ENCODE measurements around the gene USH1C. TPM values are rescaled to one million over a fixed set of nuclear protein-coding genes. Genes with fewer than 3 reads are reported as not detected.

USH1C gene
- total RNA-seq, 4 donors from 2014 or later: 1.1 TPM; not detected in 3

- Histone ChIP-seq H3K27ac (no peak overlapping the region), H3K4me1 (no peaks in the 10 kb centered on the region), H3K9me3 (no peaks in the 10 kb centered on the region), H3K4me3 (no peak overlapping the region), H3K27me3 (peaks cover 8% of the 10 kb centered on the region), H3K36me3 (no peaks in the 10 kb centered on the region)
- no peak for ATAC-seq
- TF ChIP-seq EP300 (IDR thresholded peaks at IDR 0.05): no peak
- TF ChIP-seq, protein P1, sequence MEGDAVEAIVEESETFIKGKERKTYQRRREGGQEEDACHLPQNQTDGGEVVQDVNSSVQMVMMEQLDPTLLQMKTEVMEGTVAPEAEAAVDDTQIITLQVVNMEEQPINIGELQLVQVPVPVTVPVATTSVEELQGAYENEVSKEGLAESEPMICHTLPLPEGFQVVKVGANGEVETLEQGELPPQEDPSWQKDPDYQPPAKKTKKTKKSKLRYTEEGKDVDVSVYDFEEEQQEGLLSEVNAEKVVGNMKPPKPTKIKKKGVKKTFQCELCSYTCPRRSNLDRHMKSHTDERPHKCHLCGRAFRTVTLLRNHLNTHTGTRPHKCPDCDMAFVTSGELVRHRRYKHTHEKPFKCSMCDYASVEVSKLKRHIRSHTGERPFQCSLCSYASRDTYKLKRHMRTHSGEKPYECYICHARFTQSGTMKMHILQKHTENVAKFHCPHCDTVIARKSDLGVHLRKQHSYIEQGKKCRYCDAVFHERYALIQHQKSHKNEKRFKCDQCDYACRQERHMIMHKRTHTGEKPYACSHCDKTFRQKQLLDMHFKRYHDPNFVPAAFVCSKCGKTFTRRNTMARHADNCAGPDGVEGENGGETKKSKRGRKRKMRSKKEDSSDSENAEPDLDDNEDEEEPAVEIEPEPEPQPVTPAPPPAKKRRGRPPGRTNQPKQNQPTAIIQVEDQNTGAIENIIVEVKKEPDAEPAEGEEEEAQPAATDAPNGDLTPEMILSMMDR (IDR thresholded peaks at IDR 0.05): no peak
- no peak for TF ChIP-seq POLR2AphosphoS5 (IDR thresholded peaks at IDR 0.05)
- no peak for TF ChIP-seq POLR2A (IDR thresholded peaks at IDR 0.05)
- WGBS, 2 donors (ENCODE audit: low coverage in 1 of 2): 83% methylated on average over 1 of the region's 7 CpGs; no CpG with 5 or more reads in 1 of the 2 donors
Observed at GRCh38 chr11:17579451-17579850, 35.2 kb upstream of the USH1C start.

GRCh38 chr11:17578958-17579357, 34.7 kb upstream of the USH1C start:
- Histone ChIP-seq H3K27ac (no peak overlapping the region), H3K36me3 (no peaks in the 10 kb centered on the region), H3K4me1 (no peaks in the 10 kb centered on the region), H3K4me3 (no peak overlapping the region), H3K27me3 (peaks cover 13% of the 10 kb centered on the region), H3K9me3 (no peaks in the 10 kb centered on the region)
- no peak for ATAC-seq
- TF ChIP-seq POLR2AphosphoS5 (IDR thresholded peaks at IDR 0.05) (no peak), POLR2A (IDR thresholded peaks at IDR 0.05) (no peak), EP300 (IDR thresholded peaks at IDR 0.05) (no peak)
- TF ChIP-seq, protein P1 (IDR thresholded peaks at IDR 0.05): no peak
- 70 to 100% methylated on average over 4 to 5 of the region's 8 CpGs for WGBS, 2 donors (ENCODE audit: low coverage in 1 of 2)

- Histone ChIP-seq H3K27me3 (peaks cover 20% of the 10 kb centered on the region), H3K9me3 (no peaks in the 10 kb centered on the region), H3K27ac (no peak overlapping the region), H3K4me3 (no peak overlapping the region), H3K4me1 (no peaks in the 10 kb centered on the region), H3K36me3 (no peaks in the 10 kb centered on the region)
- no CpG with 5 or more reads among the region's 11 CpGs for WGBS, 2 donors (ENCODE audit: low coverage in 1 of 2)
- TF ChIP-seq EP300 (IDR thresholded peaks at IDR 0.05): no peak
- TF ChIP-seq, protein P1 (IDR thresholded peaks at IDR 0.05): no peak
- no peak for TF ChIP-seq POLR2A (IDR thresholded peaks at IDR 0.05)
- no peak for TF ChIP-seq POLR2AphosphoS5 (IDR thresholded peaks at IDR 0.05)
- no peak for ATAC-seq
Observed at GRCh38 chr11:17578296-17578695, 34.1 kb upstream of the USH1C start.

GRCh38 chr11:17575431-17576425, 31.5 kb upstream of the USH1C start:
- H3K36me3 ChIP-seq: no peaks in the 10 kb centered on the region
- no peak for TF ChIP-seq POLR2AphosphoS5 (IDR thresholded peaks at IDR 0.05)
- TF ChIP-seq EP300 (IDR thresholded peaks at IDR 0.05): no peak
- no peak for TF ChIP-seq POLR2A (IDR thresholded peaks at IDR 0.05)
- TF ChIP-seq, protein P1 (IDR thresholded peaks at IDR 0.05): no peak
- H3K27ac ChIP-seq: no peak overlapping the region
- H3K4me3 ChIP-seq: no peak overlapping the region
- ATAC-seq: no peak
- no peaks in the 10 kb centered on the region for H3K9me3 ChIP-seq
- peaks cover 29% of the 10 kb centered on the region for H3K27me3 ChIP-seq
- no peaks in the 10 kb centered on the region for H3K4me1 ChIP-seq
- WGBS, 2 donors (ENCODE audit: low coverage in 1 of 2): 71 to 84% methylated on average over 6 to 12 of the region's 16 CpGs

Data from gastroesophageal sphincter (tissue), 4 donors.